NCI-H2081 (cell line): ENCODE data around the gene CCDC178.
A peak's percentile ranks its signal among the peaks of the same experiment; 100 is the strongest.
"Not testable (repeated sequence)": the region's sequence is repeated elsewhere in the genome, so short reads cannot be mapped to it uniquely, and the experiment has no call there.

Source experiments
- DNase-seq, 2 experiments: peaks; one replicate each; lab custom pipeline; 2025; lab: John Stamatoyannopoulos, UW

Gene CCDC178, protein sequence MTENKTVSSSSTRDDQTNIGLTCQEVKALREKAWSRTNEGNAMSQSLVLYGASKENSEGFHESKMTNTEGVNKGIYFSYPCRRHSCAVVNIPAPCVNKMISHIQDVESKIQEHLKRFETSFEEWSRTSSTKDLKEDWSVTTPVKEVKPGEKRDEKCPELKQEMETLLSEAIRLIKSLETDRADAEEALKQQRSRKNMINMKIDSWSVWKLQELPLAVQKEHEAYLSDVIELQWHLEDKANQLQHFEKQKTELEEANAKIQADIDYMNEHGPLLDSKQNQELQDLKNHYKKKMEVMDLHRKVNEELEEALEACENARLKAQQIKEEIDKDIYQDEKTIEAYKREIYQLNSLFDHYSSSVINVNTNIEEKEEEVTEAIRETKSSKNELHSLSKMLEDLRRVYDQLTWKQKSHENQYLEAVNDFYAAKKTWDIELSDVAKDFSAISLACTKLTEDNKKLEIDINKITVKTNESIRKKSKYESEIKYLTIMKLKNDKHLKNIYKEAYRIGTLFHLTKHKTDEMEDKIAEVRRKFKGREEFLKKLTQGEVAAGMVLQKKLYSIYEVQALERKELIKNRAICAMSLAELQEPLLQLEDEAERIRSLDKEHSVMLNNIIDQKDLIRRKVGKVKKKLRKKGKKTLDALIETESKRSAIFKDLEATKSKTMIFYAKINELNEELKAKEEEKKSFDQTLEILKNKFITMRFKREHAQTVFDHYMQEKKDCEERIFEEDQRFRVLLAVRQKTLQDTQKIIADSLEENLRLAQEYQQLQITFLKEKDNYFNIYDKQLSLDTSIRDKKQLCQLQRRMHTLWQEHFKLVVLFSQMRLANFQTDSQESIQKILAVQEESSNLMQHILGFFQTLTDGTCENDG

GRCh38 chr18:33440060-33441043 lies at the start of gene CCDC178:
Gene CCDC178 (minus strand): TSS chr18:33440721. CDS start chr18:33412088, 28,633 bp downstream.
- DNase-seq: peak; percentile 34 to 60

DNA sequence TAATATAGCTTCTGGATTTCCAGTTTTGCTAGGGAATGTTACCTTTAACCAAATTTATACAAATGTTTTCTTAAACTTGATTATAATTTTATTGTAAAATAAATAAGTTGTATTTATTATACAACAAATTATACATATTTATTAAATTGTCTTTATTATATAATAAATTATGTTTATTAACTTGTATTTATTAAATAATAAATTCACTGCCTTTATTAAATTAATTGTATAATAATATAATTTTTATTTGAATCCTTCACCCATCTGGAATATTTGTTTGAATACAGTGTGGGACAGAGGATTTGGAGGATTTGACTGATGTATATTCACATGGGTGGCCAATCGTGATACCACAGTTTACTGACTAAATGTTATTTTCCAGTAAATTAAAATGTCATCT lies 43.4 kb upstream of the CCDC178 start:
- no peak for DNase-seq

DNA sequence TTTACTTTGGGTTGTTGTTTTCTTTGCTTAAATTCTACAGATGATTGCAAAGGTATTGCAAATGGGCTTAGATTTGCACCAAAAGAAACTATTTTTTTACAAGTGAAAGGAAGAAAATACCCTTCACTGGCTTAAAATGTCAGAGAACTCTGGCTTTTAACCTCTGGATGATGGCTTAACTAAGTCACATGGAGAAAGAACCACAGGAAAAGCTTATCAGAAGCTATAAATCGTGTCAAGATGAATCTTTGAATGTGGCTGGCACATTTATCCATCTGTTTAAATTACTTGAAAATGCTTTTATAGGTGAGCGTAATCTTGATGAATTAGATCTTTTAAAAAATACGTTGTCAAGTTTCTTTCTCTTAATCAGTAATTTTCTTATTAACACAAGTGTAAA lies 32.0 kb upstream of the CCDC178 start:
- DNase-seq: no peak

GRCh38 chr18:33470216-33470615 lies 29.7 kb upstream of the CCDC178 start:
- DNase-seq: no peak

- no peak for DNase-seq
Measured at GRCh38 chr18:33469699-33470098, 29.2 kb upstream of the CCDC178 start.

DNA sequence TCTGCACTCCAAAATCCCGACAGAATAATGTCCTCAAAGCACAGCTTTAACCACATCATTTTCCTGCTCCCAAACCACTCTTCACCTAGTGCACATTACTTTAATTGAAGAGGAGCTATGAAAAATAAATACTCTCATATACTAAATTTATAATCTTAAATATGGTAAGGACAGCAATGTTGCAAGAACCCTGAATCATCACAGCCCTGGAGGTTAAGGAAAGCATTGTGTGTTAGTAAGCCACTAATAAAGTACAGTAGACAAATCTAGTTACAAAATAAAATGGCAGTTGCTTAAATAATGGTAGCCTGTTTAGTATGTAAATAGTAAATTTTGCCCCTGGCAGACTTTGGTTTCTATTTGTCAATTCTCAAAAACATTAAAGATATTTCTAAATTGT lies 27.0 kb upstream of the CCDC178 start:
- no peak for DNase-seq

DNA sequence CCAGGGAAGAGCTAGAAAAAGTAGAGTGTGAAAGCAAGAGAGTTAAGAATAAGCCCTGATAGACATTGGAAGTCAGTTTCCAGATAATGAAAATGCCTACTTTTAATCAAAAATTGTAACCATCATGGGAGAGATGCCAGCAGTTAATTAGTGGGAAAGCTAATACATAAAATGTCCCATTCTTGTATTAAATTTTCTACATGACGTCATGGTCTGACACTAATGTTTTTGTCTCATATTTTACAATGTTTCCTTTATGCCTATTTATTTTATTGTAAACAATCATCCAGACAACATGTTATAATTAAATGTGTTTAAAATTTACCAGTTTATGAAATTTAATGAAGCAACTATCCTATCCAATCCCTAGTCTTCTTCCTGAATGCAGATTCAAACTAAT lies 26.3 kb upstream of the CCDC178 start:
- no peak for DNase-seq

DNA sequence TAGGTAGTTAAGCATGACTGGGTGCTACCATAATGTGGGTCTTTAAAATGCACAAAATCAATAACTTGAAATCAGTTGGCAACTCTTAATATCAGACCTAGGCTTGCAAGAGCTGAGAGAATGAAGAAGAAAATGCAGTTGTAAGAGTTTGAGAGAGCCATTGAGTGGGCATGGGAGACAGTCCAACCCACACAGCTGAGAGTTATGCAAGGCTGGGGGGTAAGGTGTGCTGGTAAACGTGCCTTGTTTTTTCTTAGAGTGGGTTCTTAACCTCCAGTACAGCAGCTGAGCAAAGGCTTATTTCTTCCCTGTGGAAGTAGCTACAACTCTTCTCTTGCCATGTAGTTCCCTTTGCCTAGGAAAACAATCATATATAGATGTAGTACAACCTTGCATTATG lies 20.2 kb upstream of the CCDC178 start:
- no peak for DNase-seq

- no peak for DNase-seq
Measured at GRCh38 chr18:33459612-33460011, 19.1 kb upstream of the CCDC178 start.

DNA sequence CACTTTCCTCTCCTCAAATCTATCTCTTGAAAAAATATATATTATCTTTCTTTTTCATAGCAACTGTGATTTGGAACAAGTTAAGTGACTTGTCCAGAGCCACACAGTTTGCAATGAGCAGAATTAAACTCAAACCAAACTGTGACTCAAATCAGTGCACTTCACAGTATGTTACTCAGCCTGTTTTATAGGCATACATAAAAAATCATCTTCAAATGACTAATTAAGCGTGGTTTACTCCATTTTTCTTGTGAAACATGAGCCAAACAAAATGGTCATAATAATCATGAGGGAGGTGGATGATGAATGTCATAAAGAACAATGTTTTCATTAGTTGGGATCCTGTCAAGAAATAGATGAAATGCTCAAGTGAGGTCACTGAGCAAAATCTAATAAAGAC lies 6.1 kb upstream of the CCDC178 start:
- DNase-seq: no peak

GRCh38 chr18:33444709-33445108 lies 4.2 kb upstream of the CCDC178 start:
- no peak for DNase-seq

- DNase-seq: no peak
Measured at GRCh38 chr18:33432857-33433256, 7.7 kb downstream of the CCDC178 start.

DNA sequence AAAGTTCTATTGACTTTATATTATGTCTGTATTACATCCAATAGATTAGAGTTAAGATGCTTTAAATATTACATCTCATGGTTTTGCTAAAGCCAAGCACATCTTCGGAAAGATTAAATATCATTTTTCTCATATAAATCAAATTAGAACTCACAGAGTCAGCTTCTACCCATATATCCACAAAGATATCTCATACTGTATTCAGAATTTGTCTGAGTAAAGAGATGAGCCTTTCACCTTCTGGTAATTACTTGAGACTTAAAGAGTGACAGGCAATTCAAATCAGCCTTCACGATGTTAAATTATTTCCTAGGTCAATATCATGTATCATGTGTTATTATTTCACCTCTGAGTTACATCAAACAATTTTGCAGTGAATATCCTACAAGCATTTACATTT lies 13.0 kb downstream of the CCDC178 start:
- DNase-seq: no peak

DNA sequence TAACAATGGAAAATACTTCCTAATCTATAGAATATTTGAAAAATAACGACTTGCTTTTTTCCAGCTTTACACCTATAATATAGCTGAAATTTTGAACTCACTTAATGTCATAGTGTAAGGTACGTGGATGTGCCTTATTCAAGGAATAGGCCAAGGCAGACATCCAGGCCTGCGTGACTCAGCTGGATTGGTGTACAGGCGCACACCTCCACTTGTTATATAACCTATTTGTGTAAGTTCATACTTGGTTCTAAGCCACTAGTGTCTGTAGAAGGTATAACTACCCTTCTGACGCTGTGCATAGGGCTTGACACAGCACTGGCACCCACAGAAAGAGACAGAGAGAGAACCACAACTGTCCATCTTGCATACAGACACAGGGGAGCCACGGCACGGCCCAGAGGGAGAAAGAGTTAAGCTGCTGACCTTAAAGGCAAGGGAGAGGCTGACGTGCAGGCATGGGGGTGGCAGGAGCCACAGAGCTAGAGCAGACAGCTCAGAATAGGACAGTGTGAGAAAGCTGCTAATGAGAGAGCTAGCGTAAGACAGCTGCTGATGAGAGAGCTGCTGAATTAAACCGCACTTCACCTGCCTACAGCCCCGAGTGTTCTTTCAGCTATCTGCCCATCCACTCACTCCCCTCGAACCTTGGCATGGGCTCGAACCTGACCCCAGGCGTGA lies 16.1 kb downstream of the CCDC178 start:
- DNase-seq: no peak

DNA sequence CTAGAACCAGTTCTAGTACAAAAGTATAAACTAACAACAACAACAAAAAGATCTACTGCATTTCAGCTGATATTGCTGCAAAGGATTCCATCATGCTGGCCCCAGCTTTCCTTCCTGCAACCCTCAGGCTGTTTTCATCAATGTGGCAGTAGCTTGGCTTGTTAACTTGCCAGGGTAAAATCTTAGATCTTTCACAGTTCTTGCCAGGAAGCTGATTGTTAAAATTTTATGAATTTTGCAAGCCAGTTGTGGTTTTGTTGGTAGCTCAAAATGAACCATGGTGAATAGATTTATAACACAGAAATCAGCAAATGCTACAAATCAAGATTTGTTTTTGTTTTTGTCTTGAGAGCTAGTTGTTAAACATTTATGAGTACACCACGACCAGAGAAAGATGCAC lies 19.3 kb downstream of the CCDC178 start:
- no peak for DNase-seq

- no peak for DNase-seq
Measured at GRCh38 chr18:33404244-33404873, 36.2 kb downstream of the CCDC178 start.

- DNase-seq: not testable (repeated sequence)
Measured at GRCh38 chr18:33398939-33399338, 41.6 kb downstream of the CCDC178 start.

- no peak for DNase-seq
Measured at GRCh38 chr18:33375829-33376228, 64.7 kb downstream of the CCDC178 start.

DNA sequence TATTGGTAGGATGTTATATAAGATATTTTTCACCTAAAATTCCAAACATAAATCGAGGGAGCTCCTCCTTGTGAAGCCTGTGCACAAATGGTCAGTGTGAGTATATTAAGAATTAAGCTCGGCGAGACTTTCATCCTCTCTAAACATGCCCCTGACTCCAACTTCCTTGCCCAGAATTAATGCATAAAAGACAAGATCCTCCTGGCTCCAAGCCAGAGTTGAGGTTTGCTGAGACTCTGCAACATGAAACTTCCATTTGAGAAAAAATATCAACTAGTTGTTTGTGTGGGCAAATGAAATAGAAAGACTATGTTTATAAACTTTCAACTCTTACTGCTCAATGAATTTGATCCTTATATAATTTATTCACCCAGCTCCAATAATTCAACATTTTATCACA lies 68.1 kb downstream of the CCDC178 start:
- no peak for DNase-seq

GRCh38 chr18:33369711-33370449 lies 70.6 kb downstream of the CCDC178 start:
- DNase-seq: peak in 1 of 2 experiments; percentile 14
